HG03108 (cell line): ENCODE data around the gene ANXA4.
"Not testable (repeated sequence)": the region's sequence is repeated elsewhere in the genome, so short reads cannot be mapped to it uniquely, and the experiment has no call there.

Experiments
- ATAC-seq: cut with Tn5 transposase; IDR thresholded peaks from one replicate; pipeline ENCODE4 v1.9.1; 2021; ENCODE audit warnings: moderate library complexity; ENCODE audit not compliant: unreplicated experiment

The ANXA4 gene

DNA sequence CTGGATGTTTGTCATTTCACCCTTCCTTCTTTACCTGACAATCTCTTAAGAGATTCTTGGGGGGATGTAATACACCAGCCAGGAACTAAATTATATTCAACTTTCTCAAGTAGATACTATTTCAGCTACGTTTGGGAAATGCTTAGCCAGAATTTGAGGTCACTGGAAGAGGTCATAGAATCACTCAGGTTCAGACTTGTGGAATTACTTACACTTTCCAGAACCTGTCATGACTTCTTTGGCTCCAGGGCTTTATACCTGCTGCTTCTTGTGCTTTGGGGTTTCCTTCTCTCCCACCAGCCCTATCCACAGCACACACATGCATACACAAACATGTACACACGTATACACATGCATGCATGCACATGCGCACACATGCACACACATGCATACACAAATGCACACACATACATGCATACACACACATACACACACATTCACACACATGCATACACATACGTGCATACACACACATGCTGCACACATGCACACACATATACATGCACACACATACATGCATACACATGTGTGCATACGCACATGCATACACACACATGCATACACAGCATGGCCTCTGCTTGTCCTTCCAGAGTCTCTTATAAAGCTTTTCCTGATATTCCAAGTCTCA, 23.5 kb upstream of the ANXA4 start:
- ATAC-seq = no peak

- no peak for ATAC-seq
Measured at GRCh38 chr2:69720404-69720803, 21.5 kb upstream of the ANXA4 start.

- ATAC-seq = no peak
Measured at GRCh38 chr2:69721022-69721421, 20.9 kb upstream of the ANXA4 start.

DNA sequence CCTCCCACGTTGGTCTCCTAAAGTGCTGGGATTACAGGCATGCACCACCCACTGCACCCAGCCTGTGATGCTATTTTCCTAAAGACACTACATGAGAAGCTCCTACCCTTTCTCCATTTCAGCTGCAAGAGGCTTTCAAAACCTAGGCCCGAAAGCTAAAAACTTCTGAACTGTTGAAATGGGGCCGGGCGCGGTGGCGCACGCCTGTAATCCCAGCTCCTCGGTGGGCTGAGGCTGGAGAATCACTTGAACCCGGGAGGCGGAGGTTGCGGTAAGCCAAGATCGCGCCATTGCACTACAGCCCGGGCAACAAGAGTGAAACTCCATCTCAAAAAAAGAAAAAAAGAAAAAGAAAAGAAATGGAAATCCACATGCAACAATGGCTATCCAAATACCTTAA, 18.1 kb upstream of the ANXA4 start:
- no peak for ATAC-seq

DNA sequence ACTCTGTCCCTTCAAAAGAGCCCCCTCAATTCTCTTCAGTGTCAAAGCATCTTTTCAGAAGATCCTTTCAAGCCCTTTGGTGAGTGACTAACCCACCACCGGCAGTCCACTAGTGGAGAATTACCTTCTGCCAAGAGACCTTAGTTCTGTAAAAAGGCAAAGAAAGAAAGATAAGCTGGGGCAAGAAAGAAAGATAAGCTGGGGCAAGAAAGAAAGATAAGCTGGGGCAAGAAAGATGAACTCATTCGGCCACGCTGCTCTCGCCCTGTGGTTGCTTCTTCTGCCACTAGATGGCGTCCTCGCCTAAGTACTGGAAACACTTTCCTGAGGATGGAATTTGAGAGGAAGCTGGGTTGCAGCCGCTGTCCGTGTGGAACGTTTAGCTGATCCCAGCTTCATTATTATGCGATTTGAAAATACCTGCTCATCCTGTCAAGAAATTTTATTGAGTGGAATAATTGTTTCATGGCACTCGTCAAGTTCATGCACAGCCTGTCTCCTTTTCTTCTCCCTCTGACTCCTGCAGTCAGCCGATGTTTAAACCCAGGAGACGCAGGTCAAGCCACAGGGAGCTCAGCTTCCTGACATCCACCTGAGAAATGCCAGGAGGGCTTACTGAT, 17.3 kb upstream of the ANXA4 start:
- ATAC-seq = peak; percentile 70

DNA sequence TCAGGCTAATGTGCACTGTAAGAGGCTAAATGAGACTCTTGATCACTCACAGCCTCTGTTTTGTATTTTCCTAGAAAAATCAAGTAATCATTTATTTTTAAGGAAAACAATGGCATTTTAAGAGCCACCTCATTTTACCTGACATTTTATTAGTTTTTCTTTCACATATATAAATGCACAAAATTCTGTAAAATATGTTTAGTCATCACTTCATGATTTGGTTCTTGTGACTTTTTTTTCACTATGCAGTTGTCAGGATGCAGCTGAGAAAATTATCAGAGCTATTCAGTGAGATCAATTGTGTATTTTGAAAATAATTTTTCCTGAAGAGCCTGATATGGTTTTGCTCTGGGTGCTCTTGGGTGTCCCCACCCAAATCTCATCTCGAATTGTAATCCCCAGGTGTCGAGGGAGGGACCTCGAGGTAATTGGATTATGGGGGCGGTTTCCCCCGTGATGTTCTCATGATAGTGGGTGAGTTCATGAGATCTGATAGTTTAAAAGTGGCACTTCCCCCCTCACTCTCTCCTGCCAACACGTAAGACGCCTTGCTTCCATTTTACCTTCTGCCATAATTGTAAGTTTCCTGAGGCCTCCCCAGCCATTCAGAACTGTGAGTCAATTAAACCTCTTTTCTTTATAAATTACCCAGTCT, 16.1 kb upstream of the ANXA4 start:
- no peak for ATAC-seq

DNA sequence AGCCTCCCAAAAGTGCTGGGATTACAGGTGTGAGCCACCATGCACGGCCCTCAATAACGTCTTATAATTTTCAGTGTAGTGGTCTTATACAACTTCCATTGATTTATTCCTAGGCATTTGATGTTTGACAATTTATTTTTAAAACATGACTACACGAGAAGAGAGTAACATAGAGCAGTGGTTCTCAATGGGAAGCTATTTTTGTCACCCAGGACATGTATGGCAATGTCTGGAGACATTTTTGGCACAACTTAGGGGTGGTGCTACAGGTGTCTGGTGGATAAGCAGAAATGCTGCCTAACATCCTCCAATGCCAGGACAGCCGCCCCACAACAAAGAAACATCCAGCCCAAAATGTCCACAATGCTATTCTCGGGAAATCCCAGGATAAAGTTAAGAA, 12.7 kb upstream of the ANXA4 start:
- no peak for ATAC-seq

DNA sequence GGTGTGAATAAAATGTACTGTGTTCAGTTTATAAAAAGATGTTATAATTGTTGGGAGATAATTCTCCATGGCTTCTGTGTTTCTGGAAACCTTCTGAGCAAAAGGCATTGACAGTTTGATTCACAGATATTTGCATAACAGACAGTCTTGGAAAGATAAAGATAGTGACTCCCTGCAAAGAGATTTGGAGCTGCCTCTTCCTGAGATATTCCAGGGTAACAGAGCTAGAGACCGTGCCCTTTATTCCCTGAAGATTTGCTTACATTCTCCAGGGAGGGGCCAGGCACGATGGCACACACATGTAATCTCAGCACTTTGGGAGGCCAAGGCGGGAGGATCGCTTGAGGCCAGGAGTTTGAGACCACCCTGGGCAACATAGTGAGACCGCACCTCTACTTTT, 12.2 kb upstream of the ANXA4 start:
- ATAC-seq = no peak

GRCh38 chr2:69731147-69731970, 10.6 kb upstream of the ANXA4 start:
- ATAC-seq = no peak

GRCh38 chr2:69733342-69734034, 8.4 kb upstream of the ANXA4 start:
- ATAC-seq = no peak

DNA sequence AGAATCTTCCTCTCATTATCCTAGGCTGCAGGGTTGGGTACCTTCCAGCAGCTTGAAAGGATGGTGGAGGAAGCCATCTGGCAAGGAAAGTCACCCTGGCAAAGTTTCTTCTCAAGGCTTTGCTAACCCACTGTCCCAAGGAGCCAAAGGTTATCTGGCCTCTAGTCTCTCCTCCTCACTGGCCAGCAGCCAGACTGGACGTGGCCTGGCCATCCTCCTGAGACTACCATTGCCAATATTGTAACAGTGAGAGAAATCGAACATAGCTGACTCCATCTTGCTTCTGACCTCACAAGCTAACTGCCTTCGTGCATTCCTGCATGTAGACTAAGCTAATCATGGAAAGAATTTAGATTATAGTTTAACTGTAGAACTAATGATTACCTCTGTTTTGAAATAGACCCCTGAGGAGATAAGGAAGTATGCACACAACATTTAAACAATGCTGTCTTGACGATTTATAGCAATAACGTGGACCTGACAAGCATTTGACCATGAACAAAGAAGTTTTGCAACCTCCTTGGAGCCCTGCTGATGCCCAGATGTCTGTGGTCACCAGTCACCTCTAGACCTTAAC, 7.8 kb upstream of the ANXA4 start:
- no peak for ATAC-seq

GRCh38 chr2:69734854-69735544, 6.9 kb upstream of the ANXA4 start:
- ATAC-seq = no peak

DNA sequence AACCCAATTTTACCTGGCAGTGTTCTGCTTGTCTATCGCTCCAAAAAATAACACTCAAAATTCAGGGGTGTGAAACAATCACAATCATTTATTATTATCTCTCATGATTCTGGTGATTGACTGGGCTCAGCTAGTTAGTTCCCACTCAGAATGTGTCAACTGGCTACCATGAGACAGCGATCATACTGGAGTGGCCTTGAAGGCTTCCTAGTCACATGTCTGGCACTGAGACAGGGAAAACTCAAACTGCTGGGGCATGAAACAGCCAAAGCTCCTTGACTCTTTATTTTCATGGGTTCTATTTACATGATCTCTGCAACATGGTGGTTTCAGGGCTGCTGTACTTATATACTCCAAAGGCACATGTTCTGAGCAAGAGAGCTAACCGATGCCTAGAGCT, 6.2 kb upstream of the ANXA4 start:
- ATAC-seq = no peak

GRCh38 chr2:69738149-69738548, 3.8 kb upstream of the ANXA4 start:
- not testable (repeated sequence) for ATAC-seq

DNA sequence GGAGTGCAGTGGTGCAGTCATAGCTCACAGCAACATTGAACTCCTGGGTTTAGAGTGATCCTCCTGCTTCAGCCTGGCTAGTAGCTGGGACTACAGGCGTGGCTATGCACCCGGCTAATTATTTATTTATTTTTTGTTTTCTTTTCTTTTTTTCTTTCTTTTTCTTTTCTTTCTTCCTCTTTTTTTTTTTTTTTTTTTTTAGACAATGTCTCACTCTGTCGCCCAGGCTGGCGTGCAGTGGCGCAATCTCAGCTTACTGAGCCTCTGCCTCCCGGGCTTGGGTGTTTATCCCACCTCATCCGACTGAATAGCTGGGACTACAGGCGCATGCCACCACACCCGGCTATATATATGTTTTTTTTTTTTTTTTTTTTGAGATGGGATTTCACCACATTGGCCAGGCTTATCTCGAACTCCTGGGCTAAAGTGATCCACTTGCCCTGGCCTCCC, 1.4 kb upstream of the ANXA4 start:
- no peak for ATAC-seq

DNA sequence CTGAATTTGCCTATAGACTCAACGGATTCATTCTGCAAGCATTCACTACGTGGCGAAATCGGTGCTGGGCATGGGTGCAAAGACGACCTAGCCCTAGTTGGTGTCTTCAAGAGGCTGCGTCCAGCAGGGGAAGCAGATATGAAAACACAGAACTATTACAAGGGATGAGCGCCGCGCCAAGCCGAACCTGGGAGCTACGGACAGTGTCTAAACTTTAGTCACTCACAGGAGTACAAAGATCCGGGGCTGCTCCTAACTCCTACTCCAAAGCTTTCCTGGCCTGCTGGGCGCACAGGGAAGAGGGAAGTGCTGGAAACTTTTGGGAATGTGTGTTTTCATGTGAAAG, 732 bp upstream of the ANXA4 start:
- no peak for ATAC-seq

- peak; percentile 16 for ATAC-seq
Measured at GRCh38 chr2:69742322-69742952, 503 bp downstream of the ANXA4 start.

GRCh38 chr2:69743847-69744264, 1.9 kb downstream of the ANXA4 start:
- ATAC-seq = no peak

DNA sequence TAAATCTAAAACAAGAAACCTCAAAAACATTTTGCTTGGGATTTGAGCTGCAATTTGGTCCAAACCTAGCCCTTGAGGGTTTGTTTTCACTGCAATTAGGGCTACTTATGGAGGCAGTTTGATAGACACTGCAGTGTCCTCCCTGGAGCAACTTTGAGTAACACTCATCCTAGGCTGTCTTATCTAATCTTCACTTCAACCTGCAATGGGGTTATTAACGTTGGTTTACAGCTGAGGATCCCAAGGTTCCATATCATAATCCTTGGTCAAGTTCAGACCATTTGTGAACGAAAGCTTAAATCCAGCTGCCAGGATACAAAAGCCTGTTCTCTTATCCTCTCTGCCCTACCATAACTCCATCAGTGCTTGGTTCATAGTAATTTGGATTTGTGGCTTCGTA, 2.5 kb downstream of the ANXA4 start:
- ATAC-seq = no peak

- ATAC-seq = no peak
Measured at GRCh38 chr2:69745035-69745434, 3.1 kb downstream of the ANXA4 start.
